Thoracic aorta (tissue), 2 donors: ENCODE results near the gene C8A. TPM values are rescaled to one million over a fixed set of nuclear protein-coding genes. Genes with fewer than 3 reads are reported as not detected.

Source experiments
- ATAC-seq: fragments of 150-250 bp; one replicate; pipeline ENCODE4 v1.8.0; 2017; ENCODE audit warnings: low read depth; ENCODE audit not compliant: insufficient number of reproducible peaks, low FRiP score
- DNase-seq: peaks from one replicate; pipeline ENCODE4 v3.0.0-alpha.2; 2020; ENCODE audit warnings: low spot score
- H3K27ac ChIP-seq, 2 donors: fragments of 200-600 bp; sonication (generic); 1 replicate in 1 of 2; 2 replicates in 1 of 2; pipeline ENCODE4 v1.5.1; 2016; ENCODE audit warnings: mild to moderate bottlenecking in 2 of 2, moderate library complexity in 2 of 2
- H3K27me3 ChIP-seq: fragments of 200-600 bp; sonication (generic); replicated peaks from 2 replicates; pipeline ENCODE4 v1.6.0; 2016; ENCODE audit warnings: mild to moderate bottlenecking; ENCODE audit not compliant: insufficient read depth
- H3K36me3 ChIP-seq: fragments of 200-600 bp; sonication (generic); one replicate; pipeline ENCODE4 v1.5.1; 2016
- H3K4me1 ChIP-seq, 2 donors: fragments of 200-600 bp; sonication (generic); 1 replicate in 1 of 2; 2 replicates in 1 of 2; pipeline versions ENCODE4 v1.5.1 to v1.6.0; 2016; ENCODE audit warnings: low read depth in 2 of 2, mild to moderate bottlenecking in 1 of 2; ENCODE audit not compliant: control insufficient read depth in 1 of 2
- H3K4me3 ChIP-seq: fragments of 200-600 bp; sonication (generic); 2 replicates; pipeline ENCODE4 v1.5.1; 2016; ENCODE audit warnings: mild to moderate bottlenecking
- H3K9me3 ChIP-seq: fragments of 200-600 bp; sonication (generic); 2 replicates; pipeline ENCODE4 v1.5.1; 2016
- CTCF ChIP-seq: fragments of 200-600 bp; sonication (generic); IDR thresholded peaks from one replicate; pipeline ENCODE4 v1.5.1; 2019; ENCODE audit warnings: antibody characterized with exemption
- total RNA-seq, 2 donors: library from RNA; depleted of rRNA; stranded (reverse); fragments of >200 nt; gene quantifications; one replicate each; pipeline versions ENCODE4 v1.1.0 to v1.2.3, GENCODE V29; 2016

Gene C8A
- total RNA-seq, 2 donors from 2014 or later, result not detected

GRCh38 chr1:56816264-56816663, 38.3 kb upstream of the C8A start:
- TF ChIP-seq CTCF, result no peak
- ATAC-seq (no peak), DNase-seq (no peak)
- H3K4me1 ChIP-seq, result peaks cover 2 to 4% of the 10 kb centered on the region in 2 donors
- no peaks in the 10 kb centered on the region for H3K36me3 ChIP-seq
- no peak overlapping the region for H3K27ac ChIP-seq
- H3K4me3 ChIP-seq, result no peak overlapping the region
- H3K9me3 ChIP-seq, result no peaks in the 10 kb centered on the region
- H3K27me3 ChIP-seq, result no peaks in the 10 kb centered on the region

- H3K9me3 ChIP-seq, result no peaks in the 10 kb centered on the region
- ATAC-seq (no peak), DNase-seq (no peak)
- no peak overlapping the region for H3K27ac ChIP-seq
- TF ChIP-seq CTCF, result no peak
- H3K36me3 ChIP-seq, result no peaks in the 10 kb centered on the region
- H3K4me3 ChIP-seq, result no peak overlapping the region
- H3K4me1 ChIP-seq, result peaks cover 4 to 5% of the 10 kb centered on the region in 2 donors
- H3K27me3 ChIP-seq, result no peaks in the 10 kb centered on the region
Observed at GRCh38 chr1:56816909-56817308, 37.7 kb upstream of the C8A start.

- Histone ChIP-seq H3K4me3 (no peak overlapping the region), H3K4me1 (peaks cover 4 to 5% of the 10 kb centered on the region in 2 donors), H3K27ac (no peak overlapping the region), H3K9me3 (no peaks in the 10 kb centered on the region), H3K27me3 (no peaks in the 10 kb centered on the region), H3K36me3 (no peaks in the 10 kb centered on the region)
- DNase-seq, result no peak
- TF ChIP-seq CTCF, result no peak
- no peak for ATAC-seq
Observed at GRCh38 chr1:56817716-56818463, 36.7 kb upstream of the C8A start.

GRCh38 chr1:56819387-56819899, 35.2 kb upstream of the C8A start, which contains the start of gene FYB2:
Gene FYB2 (minus strand): TSS chr1:56819404. CDS start chr1:56819290, 114 bp downstream.
- no peak within 1 kb of the TSS for H3K27ac ChIP-seq
- H3K27me3 ChIP-seq, result no peaks in the 10 kb centered on the region
- ATAC-seq (no peak), DNase-seq (no peak)
- peaks cover 4 to 5% of the 10 kb centered on the region in 2 donors for H3K4me1 ChIP-seq
- H3K36me3 ChIP-seq, result no peaks in the 10 kb centered on the region
- no peak within 1 kb of the TSS for H3K4me3 ChIP-seq
- no peak for TF ChIP-seq CTCF
- no peaks in the 10 kb centered on the region for H3K9me3 ChIP-seq

GRCh38 chr1:56820755-56821461, 33.7 kb upstream of the C8A start:
- Histone ChIP-seq H3K4me3 (no peak overlapping the region), H3K9me3 (no peaks in the 10 kb centered on the region), H3K4me1 (peaks cover 4 to 5% of the 10 kb centered on the region in 2 donors), H3K27ac (no peak overlapping the region), H3K36me3 (no peaks in the 10 kb centered on the region), H3K27me3 (no peaks in the 10 kb centered on the region)
- ATAC-seq, result no peak
- no peak for DNase-seq
- peak; percentile 71 for TF ChIP-seq CTCF
